NCI-H2227 treated with DMSO at 0.1 percent for 48 hours (cell line): ENCODE results near the gene ALPG.
"Not testable (repeated sequence)": the region's sequence is repeated elsewhere in the genome, so short reads cannot be mapped to it uniquely, and the experiment has no call there.

Source experiments
- DNase-seq: peaks from one replicate; lab custom pipeline; 2025; lab: John Stamatoyannopoulos, UW

ALPG gene

DNA sequence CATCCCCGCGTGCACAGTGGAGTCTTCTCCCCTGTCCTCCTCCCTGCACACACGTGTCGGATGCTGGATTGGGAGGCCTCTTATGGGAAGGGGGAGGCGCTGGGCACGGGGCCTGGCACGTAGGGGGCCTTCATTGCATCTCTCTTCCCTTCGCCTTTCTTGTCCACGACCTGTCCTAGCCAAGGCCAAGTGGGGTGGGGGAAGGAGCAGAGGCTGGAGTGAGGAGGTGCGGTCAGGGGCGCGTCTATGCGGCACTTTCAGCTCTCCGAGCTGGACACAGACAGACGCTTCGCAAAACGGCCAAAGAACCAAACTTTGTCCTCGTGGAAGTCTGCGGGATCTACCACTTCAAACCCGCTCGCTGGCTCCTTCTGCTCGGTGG lies 13.4 kb downstream of the ALPG start:
- DNase-seq = no peak

DNA sequence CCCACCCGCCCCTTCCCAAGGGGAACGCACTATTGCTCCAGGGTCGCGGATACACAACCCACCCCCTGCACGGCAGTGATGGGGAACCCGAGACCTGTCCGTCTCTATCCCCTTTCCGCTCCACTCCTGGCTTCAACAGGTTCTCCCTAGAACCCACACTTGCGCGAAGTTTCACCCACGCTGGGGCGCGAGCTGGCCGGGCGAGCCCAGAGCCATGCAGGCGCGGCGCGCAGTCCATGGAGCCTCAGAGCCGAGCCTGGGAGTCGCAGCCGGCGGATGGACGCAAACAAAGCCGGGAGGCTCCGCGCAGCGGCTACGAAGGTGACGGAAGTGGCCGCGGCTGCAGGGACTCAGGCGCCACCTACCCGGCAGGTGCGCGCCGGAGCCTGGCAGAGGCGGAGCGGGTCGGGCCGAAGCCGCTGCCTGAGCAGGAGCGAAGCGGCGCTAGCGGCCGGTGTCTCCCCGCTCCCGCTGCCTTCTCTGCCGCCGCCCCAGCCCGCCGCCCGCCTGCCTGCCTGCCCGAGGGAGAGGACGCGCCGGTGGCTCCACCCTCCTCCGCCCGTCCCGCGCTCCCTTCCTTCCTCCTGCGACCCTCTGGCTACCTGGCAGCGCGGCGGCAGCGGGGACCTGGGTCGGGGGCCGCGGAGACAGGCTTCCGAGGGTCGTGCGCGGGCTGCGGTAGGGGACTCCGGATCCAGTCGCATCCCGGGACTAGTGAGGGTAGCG lies 14.0 kb downstream of the ALPG start:
- no peak for DNase-seq

DNA sequence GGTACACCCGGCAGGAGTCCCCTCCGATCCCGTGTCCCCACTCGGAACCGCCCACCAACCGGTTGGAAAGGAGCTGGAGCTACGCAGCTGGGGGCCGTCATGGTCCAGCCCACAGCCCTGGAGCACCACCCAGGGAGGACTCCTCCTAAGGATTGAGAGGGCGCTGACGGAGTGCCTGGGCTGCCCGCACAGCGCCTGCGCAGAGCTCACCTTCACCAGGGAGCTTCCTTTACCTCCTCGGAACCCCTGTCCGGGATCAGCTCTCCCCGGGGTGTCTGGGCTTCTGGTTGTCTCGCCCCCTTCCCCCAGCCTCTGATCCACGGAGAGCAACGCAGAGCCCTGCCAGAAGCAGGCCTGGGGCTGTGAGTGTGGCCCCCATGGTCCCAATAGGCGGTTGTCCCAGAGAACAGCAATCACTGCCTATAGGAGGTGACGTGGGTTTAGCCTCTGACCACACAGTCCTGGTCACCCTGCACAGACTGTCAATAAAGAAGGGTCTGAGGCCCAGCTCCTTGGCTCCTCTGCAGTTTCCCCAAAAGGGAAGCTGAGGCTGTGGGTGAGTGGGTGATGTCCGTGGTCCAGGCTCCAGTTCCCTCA lies 14.6 kb downstream of the ALPG start:
- no peak for DNase-seq

DNA sequence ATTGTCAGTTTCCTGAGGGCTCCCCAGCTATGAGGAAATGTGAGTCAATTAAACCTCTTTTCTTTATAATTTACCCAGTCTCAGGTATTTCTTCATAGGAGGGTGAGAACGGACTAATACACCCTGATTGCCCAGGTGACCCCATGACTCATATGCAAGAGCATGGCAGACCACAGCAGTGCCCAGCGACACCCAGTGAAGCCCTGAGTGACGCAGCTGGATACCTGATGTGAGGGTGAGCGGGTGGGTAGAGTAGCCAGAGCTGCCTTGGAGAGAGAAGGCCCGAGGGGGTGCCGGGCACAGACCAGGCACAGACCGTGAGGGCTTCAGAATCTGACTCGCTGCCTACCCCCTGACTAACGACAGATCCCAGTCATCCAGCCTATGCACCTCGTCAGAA lies 15.4 kb downstream of the ALPG start:
- no peak for DNase-seq

- not testable (repeated sequence) for DNase-seq
These were observed 16.4 kb downstream of the ALPG start for GRCh38 chr2:232422996-232423395.

DNA sequence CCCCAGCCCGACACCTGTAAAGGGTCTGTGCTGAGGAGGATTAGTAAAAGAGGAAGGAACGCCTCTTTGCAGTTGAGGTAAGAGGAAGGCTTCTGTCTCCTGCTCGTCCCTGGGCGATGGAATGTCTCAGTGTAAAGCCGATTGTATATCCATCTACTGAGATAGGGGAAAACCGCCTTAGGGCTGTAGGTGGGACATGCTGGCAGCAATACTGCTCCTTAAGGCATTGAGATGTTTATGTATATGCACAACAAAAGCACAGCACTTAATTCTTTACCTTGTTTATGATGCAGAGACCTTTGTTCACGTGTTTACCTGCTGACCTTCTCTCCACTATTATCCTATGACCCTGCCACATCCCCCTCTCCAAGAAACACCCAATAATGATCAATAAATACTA lies 16.8 kb downstream of the ALPG start:
- DNase-seq = not testable (repeated sequence)

DNA sequence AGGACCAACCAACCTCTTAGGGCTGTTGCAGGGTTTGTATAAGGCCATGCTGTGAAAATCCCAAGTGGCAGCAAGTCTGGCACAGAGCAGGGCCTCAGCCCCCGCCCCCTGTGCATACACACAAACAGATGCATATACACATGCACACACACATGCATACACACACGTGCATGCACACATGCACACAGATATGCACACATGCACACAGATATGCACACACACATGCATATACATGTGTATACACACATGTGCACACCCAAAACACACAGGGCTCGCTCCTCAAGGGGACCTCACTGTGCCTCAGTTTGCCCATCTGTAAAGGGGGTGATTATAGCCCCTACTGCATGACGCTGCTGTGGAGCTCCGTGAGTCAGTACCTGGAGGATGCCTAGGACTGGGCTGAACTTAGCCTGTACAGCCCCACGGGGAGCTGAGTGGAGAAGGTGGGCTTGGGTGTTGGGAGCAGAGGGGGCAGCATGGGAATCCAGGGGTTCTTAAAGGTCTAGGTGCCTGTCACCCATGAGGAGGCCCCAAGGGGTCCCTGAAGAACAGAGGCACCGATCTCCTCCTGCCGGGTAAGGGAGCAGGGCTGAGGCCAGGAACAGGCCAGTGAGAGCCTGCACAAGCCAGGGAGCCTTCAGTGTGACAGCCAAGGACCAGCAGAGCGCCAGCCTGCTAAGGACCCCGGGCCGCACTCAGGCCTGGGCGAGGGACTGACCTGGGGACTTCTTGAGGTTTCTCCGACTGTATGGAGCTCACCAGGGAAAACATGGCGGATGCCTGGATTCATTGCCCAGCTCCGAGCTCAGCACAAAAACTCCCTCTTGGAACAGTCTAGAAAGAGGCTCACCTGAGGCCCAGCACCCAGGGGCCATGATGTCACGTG lies 25.3 kb downstream of the ALPG start:
- DNase-seq = no peak

DNA sequence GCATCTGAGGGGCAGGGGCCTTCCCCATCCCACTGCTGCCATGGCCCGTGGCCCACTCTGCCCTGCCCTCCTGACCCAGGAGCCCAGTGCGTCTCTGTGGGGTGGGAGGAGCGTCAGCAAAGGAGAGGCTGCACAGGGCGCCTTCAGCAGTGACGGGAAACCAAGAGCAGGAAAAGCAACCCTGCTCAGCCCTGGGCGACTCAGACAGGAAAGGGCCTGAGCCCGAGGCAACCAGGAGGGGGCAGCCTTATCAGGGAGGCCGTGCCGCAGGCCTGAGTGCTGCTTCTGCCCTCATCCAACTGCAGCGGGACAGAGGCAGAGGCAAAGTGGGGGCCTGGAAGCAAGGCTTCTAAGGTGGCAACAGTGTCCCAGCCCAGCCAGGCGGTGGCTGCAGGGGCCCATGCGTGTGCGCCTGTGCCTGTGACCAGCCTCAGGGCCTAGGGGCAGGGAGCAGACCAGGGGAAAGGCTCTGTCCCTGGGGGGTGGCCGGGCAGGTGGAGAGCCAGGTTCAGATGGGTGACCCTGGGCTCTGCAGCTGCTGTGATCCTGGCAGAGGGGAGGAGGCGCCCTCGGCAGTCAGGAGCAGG lies 26.0 kb downstream of the ALPG start:
- no peak for DNase-seq

- not testable (repeated sequence) for DNase-seq
These were observed 27.0 kb downstream of the ALPG start for GRCh38 chr2:232433622-232434021.

DNA sequence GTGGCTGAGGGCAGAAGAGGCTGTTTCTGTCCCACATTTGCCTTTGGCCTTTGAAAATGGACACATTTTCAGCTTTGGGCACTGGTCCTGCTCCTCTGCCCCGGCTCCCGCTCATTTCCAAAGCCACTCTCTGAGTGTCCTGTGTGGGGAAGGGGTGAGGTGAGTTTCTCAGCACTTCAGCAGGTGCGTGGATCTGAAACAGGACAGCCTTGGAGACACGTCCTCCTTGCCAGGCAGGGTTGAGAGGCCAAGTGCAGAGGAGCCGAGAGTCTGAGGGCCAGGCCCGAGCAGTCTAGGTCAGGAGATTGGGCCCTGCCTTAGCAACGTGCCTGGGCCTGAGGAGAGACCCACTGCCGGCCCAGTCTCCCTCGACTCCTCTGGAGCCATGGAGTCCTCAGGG lies 27.4 kb downstream of the ALPG start:
- DNase-seq = no peak

- no peak for DNase-seq
These were observed 28.1 kb downstream of the ALPG start for GRCh38 chr2:232434563-232435374.

DNA sequence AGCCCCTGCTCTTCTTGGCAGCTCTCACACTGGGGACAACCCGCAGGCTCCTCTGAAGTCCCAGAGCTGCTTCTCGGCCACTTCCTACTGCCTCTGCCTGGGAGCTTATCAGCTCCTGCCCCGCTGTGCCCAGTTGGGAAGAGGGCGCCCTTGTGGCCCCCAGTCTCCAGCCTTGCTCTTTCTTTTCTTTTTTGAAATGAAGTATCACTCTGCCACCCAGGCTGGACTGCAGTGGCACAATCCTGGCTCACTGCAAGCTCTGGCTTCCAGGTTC lies 28.7 kb downstream of the ALPG start:
- DNase-seq = no peak

DNA sequence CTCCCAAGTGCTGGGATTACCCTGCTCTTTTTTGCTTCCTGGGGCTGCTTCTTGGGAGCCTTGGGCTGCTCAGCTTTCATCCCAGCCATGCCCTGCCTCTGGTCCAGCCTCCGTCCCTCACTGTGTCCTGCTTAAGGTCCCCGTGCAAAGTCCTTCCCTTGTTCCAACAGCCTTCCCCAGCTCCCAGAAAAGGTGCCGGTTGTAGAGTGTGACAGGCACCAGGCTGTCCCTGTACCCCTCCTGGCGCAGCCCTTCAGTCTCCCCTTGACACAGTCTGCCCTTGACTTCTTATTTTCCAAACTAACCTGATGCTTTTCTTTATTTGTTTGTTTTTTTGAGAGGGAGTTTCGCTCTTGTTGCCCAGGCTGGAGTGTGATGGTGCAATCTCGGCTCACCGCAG lies 29.2 kb downstream of the ALPG start:
- no peak for DNase-seq

- DNase-seq = no peak
These were observed 29.9 kb downstream of the ALPG start for GRCh38 chr2:232436381-232437194.

DNA sequence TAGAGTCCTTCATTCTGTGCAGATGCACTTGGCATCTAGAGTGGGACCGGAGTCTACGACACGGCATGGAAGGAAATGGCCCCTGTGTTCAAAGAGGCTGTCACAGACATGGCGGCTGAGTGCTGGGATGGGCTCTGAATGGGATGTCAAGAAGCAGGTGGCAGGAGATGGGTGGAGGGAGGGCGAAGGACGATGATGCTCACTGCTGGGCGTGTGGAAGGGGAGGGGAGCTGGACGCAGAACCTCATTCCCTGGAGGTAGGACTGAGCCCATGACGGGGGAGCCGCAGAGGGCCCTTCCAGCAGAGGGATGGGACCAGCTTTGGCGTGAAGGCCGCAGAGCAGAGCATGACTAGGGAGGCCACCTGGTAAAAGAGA lies 30.5 kb downstream of the ALPG start:
- DNase-seq = no peak

DNA sequence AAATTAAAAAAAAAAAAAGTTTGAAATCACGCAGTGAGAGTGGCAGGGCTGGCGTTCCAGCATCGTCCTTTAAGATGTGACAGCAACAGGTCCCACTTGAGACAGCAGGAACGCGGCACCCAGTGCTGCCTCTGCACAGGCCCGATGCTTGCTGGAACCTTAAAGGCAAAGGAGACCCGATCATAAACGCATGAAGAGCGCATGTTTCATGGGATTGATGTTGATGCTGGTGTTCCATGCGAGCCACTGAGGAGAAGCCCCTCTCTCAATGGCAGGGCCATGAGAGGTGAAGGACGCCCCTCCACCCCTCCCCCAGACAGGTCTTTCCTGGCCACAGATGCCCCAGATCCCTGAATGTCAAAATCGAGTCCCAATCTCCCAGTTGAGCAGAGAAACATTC lies 31.4 kb downstream of the ALPG start:
- no peak for DNase-seq

DNA sequence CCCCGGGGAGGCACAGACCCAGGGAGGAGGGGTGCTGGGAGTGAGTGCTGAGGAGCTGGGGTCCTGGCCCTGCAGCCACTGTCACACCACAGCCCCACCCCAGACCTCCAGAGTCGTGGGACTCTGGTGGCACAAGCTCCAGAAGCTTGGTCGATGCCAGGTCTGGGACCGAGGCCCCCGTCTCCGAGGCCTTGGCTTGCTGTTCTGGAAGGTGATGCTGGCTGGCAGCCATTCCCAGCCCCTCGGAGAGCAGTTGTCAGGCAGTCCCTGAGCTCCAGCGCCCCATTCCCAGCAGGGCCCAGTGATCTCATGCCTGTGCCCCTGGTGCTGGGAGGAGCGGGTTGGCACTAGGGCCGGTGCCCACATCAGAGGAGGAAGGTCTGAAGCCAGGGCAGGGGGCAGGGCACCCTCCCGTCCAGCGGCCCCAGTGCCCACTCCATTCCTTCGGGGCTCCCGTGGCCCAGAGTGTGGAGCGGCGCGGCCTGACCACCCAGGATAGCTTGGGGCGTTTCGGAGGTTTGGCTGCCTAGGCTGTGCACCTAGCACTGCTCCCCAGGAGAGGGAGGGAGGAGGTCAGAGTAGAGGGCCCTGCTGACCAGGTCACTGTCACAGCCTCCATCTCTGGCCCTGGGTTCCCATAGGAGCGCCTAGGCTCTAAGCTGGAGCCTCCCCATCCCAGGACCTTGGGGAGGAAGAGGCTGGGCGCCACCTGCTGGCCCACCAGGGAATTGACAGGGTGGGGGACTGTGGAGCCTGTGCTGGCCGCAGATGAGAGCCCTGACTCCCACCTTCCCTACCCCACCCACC lies 32.5 kb downstream of the ALPG start:
- DNase-seq = no peak

GRCh38 chr2:232439758-232440135 lies 33.1 kb downstream of the ALPG start:
- DNase-seq = no peak

DNA sequence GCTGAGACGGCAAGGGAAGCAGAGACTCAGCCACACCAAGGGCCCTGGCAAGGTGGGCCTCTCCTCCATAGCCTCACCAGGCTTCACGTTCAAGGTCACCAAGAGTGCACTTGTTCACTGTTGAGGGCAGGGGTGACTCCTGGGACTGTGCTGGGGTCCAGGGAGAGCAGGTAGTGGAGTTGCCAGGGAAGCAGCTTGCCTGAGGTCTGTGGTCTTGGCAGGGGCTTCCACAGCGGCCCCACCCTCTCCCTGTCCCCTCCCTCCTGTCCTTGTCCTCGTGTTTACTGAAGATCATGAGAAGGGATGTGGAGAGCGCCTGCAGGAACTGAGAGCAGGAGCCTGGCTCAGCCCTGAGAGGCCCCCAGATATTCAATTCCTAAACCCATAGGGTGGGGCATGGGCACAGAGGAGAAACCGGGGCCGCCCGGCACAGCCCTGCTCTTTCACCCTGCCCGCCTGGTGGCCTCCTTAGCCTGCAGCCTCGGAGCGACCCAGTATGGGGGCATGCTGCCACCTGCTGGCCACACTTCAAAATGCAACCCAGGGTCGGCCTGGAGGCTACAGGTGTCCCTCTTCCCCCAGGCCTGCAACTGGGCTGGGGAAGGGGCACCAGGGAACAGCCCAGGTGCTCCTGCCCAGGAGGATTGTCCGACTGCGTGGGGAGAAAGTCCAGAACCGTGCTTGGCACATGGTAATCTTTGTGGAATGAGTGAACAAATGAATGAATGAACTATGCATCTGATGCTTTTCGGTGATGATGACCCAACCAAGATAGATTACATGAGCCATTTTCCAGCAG lies 33.8 kb downstream of the ALPG start:
- DNase-seq = peak; percentile 38
